GM18873 (cell line): Measurements from ENCODE around the gene GRIK4.

ENCODE experiments used
- ATAC-seq: cut with Tn5 transposase; IDR thresholded peaks from one replicate; pipeline ENCODE4 v1.9.1; 2021; ENCODE audit warnings: mild to moderate bottlenecking, moderate library complexity, moderate number of reproducible peaks; ENCODE audit not compliant: unreplicated experiment, low FRiP score

The GRIK4 gene

GRCh38 chr11:120919566-120919965 is 408.0 kb downstream of the GRIK4 start:
- ATAC-seq, result no peak

- ATAC-seq, result no peak
These were observed 412.4 kb downstream of the GRIK4 start for GRCh38 chr11:120923866-120924508.

DNA sequence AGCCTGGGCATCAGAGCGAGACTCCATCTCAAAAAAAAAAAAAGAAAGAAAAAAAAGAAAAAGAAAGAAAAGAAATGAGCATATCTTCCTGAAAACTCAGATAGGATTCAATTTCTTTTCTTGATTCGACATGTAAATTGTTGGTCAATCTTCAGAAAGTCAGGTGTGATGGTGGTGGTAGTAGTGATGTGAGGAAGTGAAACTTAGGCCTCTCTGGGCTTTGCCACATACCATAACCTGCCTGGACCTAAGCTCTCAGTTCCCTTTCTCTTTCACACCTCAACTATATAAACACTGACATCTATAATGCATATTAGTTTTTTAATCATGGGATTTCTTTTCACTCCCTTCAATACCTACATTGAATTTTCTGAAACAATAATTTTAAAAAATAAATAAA is 414.4 kb downstream of the GRIK4 start:
- peak; percentile 98 for ATAC-seq

DNA sequence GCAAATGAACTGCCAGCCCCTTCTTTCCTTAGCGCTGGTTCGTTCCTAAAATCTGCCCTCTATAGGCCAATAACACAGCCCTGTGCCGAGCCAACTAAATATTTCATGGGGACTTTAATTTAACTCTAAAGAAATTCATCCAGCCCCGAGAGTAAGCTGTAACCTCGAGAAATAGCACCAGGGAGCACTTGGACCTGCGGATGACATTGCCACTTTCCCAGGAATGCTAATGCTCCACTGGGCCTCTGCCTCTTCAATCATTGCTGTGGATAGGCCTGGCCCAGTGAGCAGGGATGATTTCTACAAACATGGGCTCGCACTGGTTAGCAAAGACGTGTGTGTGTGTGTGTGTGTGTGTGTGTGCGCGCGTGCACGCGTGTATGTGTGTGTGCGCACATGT is 417.1 kb downstream of the GRIK4 start:
- ATAC-seq, result no peak

DNA sequence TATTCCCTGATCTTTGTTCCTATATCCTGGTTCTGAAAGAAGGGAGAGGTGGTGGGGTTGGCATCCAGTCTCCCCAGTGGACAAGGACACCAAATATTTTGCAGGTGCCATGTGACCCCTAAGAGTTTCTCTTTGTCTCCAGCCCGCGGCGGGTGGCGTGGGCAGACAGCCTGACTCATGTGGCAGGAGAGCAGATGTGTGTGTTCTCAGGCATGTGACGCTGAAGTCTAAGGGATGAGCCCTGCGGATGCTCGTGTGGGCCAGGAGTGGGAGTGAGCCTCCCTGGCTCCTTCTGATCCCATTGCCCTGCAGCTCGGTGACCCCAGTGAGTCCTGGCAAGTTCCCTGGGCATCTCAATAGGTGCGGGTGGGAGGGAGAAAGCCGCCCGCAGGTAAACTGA is 417.5 kb downstream of the GRIK4 start:
- ATAC-seq, result no peak

DNA sequence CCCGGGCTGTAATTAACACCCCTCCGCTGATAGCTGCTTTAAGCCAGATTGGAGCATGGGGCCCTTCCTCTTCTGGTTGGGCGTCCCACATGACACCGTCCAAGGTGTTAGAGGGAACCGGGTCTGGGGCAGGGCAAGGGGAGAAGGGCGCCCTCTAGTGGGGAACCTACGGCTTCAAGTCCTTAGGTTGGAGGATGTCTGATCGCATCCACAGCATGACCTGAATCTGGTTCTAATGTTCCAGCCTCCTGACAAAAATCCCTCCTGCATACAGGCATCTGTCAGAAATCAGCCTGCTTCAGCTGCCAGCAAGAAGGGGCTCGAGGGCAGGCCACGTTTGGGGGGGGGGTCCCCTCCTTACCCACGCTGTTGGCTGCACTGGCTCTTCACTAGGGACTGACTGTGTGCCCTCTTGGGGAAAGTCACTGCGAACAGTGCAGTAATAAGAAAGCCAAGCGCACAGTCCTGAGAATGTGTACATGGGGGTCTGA is 418.2 kb downstream of the GRIK4 start:
- ATAC-seq, result no peak

DNA sequence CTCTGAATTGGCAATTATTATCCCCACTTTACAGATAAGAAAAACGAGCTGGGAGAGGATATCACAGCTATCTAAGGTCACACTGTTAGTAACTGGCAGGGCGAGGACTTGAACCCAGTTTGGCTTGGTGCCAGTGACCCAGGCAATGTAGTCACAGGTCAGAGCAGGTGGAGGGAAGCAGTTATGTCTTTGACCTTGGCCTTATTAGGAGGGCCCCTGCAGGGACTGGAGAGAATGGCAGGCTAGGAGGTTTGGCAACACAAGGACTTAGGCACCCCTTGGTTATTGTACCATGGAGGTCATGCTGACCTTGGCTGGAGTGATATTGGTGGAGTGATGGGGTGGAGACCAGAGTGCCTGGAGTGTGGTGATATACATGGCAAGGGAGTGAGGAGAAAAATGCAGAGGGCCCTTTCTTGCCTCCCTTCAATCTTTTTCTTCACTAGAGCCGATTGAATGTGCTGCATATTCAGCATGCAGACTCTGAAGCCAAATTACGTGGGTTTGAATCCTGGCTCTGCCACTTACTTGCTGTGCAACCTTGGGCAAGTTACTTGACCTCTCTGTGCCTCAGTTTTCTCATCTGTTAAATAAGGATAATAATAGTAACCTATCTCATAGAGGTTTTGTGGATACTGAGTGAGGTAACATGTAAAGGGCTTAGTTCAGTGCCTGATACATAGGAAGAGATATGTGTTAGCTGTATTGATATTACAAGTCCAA is 419.7 kb downstream of the GRIK4 start:
- no peak for ATAC-seq

GRCh38 chr11:120932305-120932915 is 420.9 kb downstream of the GRIK4 start:
- no peak for ATAC-seq

- ATAC-seq, result no peak
These were observed 424.8 kb downstream of the GRIK4 start for GRCh38 chr11:120936356-120936755.

DNA sequence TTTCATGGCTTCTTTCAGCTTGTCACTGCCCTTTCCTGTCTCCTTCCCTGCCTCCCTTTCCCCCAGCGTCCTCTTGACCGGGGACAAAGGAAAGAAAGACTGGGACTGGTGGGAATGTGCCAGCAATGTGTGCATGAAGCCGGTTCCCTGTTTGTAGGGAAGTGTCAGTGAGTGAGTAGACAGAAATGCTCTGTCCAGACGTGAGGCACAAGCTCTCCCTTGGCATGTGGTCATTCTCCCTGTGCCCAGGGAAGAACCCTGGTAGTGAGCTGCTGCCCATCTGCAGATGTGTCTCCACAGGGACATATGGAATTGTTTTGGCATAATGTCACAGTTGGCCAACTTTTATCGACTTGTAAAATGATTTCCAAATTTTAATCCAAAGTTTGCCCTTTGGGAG is 426.0 kb downstream of the GRIK4 start:
- ATAC-seq, result no peak

GRCh38 chr11:120938260-120938659 is 426.7 kb downstream of the GRIK4 start:
- no peak for ATAC-seq

DNA sequence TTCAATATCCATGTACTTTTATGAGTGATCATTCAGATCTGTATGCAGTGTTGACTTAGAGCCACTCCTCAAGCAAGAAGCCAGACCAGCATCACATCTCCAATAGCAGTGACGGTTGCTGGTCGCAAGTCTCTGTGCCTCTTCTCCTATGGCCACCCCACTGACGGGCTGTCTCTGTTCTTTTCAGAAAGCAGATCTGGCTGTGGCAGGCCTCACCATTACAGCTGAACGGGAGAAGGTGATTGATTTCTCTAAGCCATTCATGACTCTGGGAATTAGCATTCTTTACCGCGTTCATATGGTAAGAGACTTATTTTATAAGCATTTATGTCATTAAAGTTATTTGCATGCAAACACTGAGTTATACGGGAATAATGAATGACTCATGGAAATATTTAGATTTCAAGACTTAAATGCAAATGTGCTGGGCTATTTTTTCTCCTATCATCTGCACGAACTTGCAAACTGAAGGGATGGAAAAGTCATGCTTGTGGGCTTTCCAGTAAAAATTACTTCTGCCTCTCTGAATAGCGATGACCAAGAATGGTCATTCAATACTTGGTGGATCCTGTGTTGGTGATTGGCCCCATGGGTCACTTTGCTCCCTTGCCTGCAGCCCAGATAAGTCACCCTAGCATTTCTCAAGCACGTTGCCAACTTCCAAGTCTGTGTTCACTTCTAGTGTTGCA is 428.8 kb downstream of the GRIK4 start:
- ATAC-seq, result no peak

GRCh38 chr11:120941000-120941399 is 429.5 kb downstream of the GRIK4 start:
- ATAC-seq, result no peak

DNA sequence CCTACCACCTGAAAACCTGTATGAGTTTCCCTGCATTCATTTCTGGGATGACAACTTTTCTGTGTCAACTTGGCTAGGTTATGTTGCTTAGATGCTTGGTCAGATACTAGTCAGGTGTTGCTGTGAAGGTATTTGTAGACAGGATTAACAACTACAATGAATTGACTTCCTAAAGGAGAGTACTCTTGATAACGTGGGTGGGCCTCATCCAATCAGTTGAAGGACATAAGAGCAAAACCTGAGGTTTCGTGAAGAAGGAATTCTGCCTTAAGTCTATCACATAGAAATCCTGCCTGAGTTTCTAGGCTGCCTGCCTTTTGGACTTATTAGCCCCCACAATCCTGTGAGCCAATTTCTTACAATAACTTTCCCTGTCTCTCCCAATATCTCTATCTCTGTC is 431.2 kb downstream of the GRIK4 start:
- ATAC-seq, result no peak

- ATAC-seq, result no peak
These were observed 433.5 kb downstream of the GRIK4 start for GRCh38 chr11:120945042-120945441.

DNA sequence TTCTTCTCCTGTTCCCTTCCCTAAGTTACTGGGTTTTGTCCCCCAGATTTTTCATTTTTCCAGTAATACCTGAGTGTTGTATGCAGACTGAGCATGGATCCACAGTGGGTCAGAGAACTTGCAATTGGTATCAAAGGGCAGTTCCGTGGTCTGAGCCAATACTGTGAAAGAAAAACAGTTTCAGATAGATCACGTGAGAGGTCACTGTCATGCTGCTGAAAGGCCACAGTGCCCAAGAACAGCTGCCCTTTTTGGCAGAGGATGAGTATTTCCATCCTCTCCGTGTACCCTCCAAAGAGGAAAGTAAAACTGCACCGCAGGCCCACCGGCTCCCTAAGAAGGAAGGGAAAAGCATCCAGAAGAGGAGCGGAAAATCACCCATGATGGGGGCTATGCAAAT is 439.3 kb downstream of the GRIK4 start:
- ATAC-seq, result no peak

DNA sequence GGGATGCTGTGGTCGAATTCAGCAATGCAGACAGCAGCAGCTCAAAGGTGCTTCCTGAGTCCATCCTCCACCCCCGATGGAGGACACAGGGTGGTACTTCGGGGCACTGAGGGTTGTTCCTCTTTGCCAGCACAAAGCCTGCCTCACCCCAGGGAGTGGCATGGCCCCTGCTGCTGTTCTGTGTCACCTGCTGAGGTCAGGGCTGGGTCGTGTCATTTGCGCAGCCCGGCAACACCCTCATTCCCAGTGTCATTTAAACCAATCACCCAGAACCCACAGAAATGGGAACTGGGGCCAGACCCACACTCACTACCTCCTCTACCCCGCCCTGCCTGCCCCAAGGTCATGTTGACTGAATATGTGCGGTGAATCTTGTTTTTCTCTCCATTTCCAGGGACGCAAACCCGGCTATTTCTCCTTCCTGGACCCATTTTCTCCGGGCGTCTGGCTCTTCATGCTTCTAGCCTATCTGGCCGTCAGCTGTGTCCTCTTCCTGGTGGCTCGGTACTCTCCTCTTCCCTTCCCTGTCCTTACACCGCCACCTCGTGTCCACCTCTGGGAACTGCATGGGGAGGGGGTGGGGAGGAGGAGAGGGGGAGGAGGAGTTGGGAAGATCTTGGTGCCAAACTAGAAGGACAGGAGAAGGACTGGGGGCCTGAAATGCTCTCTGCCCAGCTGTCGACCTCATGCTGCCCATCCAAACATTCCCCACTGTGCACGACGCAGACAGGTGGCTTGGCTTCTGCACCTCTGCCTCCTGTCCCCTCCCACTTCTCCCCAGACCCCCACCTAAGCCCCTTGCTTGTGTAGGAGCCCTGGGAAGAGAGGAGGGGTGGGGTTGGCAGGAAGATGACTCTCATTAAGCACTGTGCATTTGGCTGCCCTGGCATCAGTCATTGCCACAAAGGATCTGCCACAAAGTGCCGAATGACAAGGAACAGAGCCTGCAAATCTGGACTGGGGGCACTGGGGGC is 441.2 kb downstream of the GRIK4 start:
- ATAC-seq, result no peak

DNA sequence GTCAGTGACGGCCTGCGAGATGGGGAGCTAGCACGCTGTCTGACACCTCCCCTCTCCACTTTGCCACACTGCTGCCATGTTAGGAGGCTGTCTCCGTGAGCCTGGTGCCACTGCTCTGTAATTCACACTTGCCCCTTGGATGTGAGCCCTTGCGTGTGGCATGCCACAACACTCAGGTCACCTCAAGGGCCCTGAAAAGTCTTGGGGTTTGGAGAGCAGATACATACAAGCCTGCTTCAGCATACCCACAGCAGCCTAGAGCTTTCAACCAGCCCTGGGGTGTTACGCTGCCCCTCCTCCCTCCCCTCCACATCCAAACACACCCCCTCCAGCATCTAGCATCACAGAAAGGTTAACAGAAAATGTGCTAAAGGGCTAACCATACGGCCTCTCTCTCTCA is 442.8 kb downstream of the GRIK4 start:
- ATAC-seq, result no peak

- no peak for ATAC-seq
These were observed 445.4 kb downstream of the GRIK4 start for GRCh38 chr11:120956710-120957495.
